AG09319 (cell line): ENCODE measurements around the gene REC8.
A peak's percentile ranks its signal among the peaks of the same experiment; 100 is the strongest.

Experiments
- DNase-seq: peaks from one replicate; pipeline ENCODE4 v3.0.0-alpha.2; 2010; ENCODE audit warnings: low read depth; ENCODE audit errors: extremely low read depth
- CTCF ChIP-seq: IDR thresholded peaks from 2 replicates; pipeline ENCODE4 v1.5.1; 2011; ENCODE audit warnings: low read depth, mild to moderate bottlenecking, inconsistent platforms, low read length, moderate library complexity

REC8 gene

GRCh38 chr14:24192933-24193332 lies 21.1 kb downstream of the REC8 start:
- TF ChIP-seq CTCF, result no peak
- DNase-seq, result no peak

GRCh38 chr14:24194186-24194872 lies 22.4 kb downstream of the REC8 start:
- no peak for DNase-seq
- no peak for TF ChIP-seq CTCF

GRCh38 chr14:24194873-24195185 lies 22.9 kb downstream of the REC8 start:
- DNase-seq, result no peak
- TF ChIP-seq CTCF, result no peak

- DNase-seq, result peak; percentile 64
- no peak for TF ChIP-seq CTCF
These were observed 23.5 kb downstream of the REC8 start, which contains the start of gene TM9SF1 for GRCh38 chr14:24195186-24196070. Gene TM9SF1 (minus strand): TSS chr14:24195441. CDS start chr14:24195019, 422 bp downstream.

- TF ChIP-seq CTCF, result no peak
- no peak for DNase-seq
These were observed 24.5 kb downstream of the REC8 start for GRCh38 chr14:24196071-24197055.

- TF ChIP-seq CTCF, result no peak
- DNase-seq, result no peak
These were observed 25.2 kb downstream of the REC8 start for GRCh38 chr14:24197056-24197450.
